ENCODE results near the gene THEM4. TPM values are rescaled to one million over a fixed set of nuclear protein-coding genes. Genes with fewer than 3 reads are reported as not detected.
A peak's percentile ranks its signal among the peaks of the same experiment; 100 is the strongest.
"Not testable (repeated sequence)": the region's sequence is repeated elsewhere in the genome, so short reads cannot be mapped to it uniquely, and the experiment has no call there.

THEM4 gene
- total RNA-seq, 2 experiments from 2014 or later, result 33.5 to 34.0 TPM

DNA sequence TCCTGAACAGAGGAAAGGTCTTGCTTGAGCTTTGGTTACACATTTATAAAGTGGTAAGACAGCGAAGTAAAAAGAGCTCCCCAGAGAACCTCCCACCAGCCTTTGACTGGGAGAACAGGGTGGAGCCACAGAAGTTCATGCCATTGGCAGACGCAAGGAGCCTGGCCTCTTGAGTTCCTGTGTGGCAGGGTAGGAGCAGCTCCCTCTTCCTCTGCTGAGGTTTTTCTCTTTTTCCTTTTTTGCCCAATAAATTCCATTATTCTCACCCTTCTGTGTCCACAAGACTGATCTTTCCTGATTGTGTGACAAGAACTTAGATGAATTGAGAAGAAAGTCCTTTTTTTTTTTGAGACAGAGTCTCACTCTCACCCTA is 4.3 kb downstream of the THEM4 start:
- ChIA-PET CTCF (interaction anchor here (0.7 to 1.9 kb wide), 4 partner anchors 23 to 216 kb away, joined by 3 to 11 read pairs (median 3); no protein-coding TSS in a partner anchor), POLR2A (no interaction called here)
- H3K4me3 Mint-ChIP-seq, result peak overlapping the region; percentile 59
- peaks cover 78% of the 10 kb centered on the region for H3K36me3 Mint-ChIP-seq (ENCODE audit: low read depth)
- H3K4me1 Mint-ChIP-seq, result peaks cover 65% of the 10 kb centered on the region
- H3K9me3 Mint-ChIP-seq, result peaks cover 48% of the 10 kb centered on the region
- H3K27me3 Mint-ChIP-seq, result no peaks in the 10 kb centered on the region
- peak; percentile 68 for DNase-seq
- H3K27ac Mint-ChIP-seq, result peak overlapping the region; percentile 95

DNA sequence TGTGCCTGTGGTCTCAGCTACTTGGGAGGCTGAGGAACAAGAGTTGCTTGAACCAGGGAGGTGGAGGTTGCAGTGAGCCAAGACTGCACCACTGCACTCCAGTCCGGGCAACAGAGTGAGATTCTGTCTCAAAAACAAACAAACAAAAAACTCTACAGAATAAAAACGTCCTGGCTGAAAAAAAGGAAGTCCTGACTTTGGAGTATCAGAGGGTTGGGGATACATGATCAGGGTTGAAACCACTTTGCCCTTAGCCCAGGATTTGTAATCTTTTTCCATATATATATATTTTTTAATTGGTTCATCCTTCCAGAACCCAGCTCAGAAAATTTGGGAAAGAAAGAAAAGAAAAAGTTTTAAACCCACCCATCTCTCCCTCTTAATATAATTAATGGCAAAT is 6.5 kb downstream of the THEM4 start:
- Mint-ChIP-seq H3K4me3 (no peak overlapping the region), H3K4me1 (peaks cover 74% of the 10 kb centered on the region), H3K9me3 (peaks cover 53% of the 10 kb centered on the region), H3K36me3 (ENCODE audit: low read depth) (peaks cover 87% of the 10 kb centered on the region), H3K27ac (no peak overlapping the region), H3K27me3 (no peaks in the 10 kb centered on the region)
- DNase-seq, result no peak
- ChIA-PET POLR2A (no interaction called here), CTCF (interaction anchor here (1.3 kb wide), 1 partner anchor 88 kb away, joined by 3 read pairs; no protein-coding TSS in a partner anchor)

DNA sequence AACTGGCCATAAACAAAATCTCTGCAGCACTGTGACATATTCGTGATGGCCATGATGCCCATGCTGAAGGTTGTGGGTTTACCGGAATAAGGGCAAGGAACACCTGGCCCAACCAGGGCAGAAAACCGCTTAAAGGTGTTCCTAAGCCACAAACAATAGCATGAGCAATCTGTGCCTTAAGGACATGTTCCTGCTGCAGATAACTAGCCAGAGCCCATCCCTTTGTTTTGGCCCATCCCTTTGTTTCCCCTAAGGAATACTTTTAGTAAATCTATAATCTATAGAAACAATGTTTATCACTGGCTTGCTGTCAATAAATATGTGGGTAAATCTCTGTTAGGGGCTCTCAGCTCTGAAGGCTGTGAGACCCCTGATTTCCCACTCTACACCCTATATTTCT is 8.5 kb downstream of the THEM4 start:
- Mint-ChIP-seq H3K9me3 (peaks cover 40% of the 10 kb centered on the region), H3K36me3 (ENCODE audit: low read depth) (peaks cover 82% of the 10 kb centered on the region), H3K4me1 (peaks cover 77% of the 10 kb centered on the region)
- H3K27ac Mint-ChIP-seq, H3K4me3 Mint-ChIP-seq, DNase-seq, POLR2A ChIA-PET, H3K27me3 Mint-ChIP-seq: not testable (repeated sequence)
- CTCF ChIA-PET, result interaction anchor here (0.6 to 1.8 kb wide), 3 partner anchors 10 to 307 kb away, joined by 3 to 5 read pairs (median 3); partner anchors contain the start of gene C2CD4D

DNA sequence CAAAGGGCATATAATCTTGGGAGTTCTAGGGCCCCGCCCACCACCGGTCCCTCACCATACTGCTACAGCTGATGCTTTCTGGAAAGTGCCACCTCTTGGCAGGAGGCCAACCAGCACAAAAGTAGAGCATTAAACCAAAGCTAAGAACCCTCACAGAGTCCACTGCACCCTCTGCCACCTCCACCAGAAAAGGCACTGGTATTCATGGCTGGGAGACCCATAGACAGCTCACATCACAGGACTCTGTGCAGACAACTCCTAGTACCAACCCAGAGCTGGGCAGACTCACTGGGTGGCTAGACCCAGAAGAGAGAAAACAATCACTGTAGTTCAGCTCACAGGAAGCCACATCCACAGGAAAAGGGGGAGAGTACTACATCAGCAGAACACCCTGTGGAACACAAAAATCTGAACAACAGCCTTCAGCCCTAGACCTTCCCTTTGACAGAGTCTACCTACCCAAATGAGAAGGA is 10.8 kb downstream of the THEM4 start:
- H3K4me1 Mint-ChIP-seq, result peaks cover 63% of the 10 kb centered on the region
- no peaks in the 10 kb centered on the region for H3K27me3 Mint-ChIP-seq
- POLR2A ChIA-PET, result no interaction called here
- peaks cover 30% of the 10 kb centered on the region for H3K9me3 Mint-ChIP-seq
- H3K27ac Mint-ChIP-seq, result peak overlapping the region; percentile 88
- peaks cover 80% of the 10 kb centered on the region for H3K36me3 Mint-ChIP-seq (ENCODE audit: low read depth)
- DNase-seq, result peak; percentile 78
- CTCF ChIA-PET, result interaction anchor here (0.6 to 3.2 kb wide), 13 partner anchors 8 to 136 kb away, joined by 3 to 12 read pairs (median 4); partner anchors contain the start of genes THEM4 and THEM5
- peak overlapping the region; percentile 51 for H3K4me3 Mint-ChIP-seq

DNA sequence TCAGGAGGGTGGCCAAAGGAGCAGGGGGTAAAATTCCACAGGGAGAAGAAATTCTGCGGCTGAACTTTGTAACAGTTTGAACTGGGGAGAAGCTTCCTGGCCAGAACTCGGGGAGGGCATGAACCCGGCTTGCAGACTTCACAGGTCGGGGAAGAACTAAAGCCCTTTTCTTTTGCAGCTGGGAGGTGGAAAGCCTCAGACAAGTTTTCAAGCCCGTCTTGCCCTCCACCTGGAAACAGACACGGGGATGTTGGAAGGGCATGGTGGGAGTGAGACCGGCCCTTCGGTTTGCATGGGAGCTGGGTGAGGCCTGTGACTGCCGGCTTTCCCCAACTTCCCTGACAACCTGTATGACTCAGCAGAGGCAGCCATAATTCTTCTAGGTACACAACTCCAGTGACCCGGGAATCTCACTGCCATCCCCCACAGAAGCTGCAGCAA is 11.3 kb downstream of the THEM4 start:
- Mint-ChIP-seq H3K4me3 (peak overlapping the region; percentile 51), H3K27me3 (no peaks in the 10 kb centered on the region), H3K4me1 (peaks cover 64% of the 10 kb centered on the region), H3K27ac (peak overlapping the region; percentile 88), H3K36me3 (ENCODE audit: low read depth) (peaks cover 82% of the 10 kb centered on the region), H3K9me3 (peaks cover 27% of the 10 kb centered on the region)
- DNase-seq, result no peak
- ChIA-PET CTCF (interaction anchor here (0.6 to 3.2 kb wide), 10 partner anchors 9 to 918 kb away, joined by 3 to 12 read pairs (median 4); partner anchors contain the start of gene THEM4), POLR2A (no interaction called here)

DNA sequence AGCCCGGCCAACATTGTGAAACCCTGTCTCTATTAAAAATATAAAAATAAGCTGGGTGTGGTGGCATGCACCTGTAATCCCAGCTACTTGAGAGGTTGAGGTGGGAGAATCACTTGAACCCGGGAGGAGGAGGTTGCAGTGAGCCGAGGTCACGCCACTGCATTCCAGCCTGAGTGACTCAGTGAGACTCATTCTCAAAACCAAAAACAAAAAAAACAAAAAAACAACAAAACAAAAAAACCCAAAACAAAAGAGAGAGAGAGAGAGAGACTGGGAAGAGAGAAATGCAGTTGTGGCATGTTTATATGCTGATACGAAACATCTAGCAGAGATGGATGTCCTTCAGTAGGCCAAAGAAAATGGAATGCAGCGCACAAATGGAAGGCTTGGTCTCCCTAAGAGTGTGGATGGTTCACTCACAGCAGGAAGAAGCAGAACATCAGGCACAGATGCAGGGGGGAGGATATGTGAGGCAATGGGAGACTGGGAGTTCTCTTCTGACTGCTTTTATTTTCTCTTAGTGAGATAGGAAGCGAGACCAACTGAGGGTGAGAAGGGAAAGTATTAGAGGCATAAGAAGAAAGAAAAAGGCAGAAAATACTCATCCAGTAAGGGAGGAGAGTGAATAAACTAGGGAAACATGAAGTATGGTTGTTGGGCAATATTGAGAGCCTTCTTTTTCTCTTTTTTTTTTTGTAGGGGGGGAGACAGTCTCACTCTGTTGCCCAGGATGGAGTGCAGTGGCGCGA is 16.0 kb downstream of the THEM4 start:
- Mint-ChIP-seq H3K4me1 (peaks cover 59% of the 10 kb centered on the region), H3K4me3 (no peak overlapping the region), H3K27ac (no peak overlapping the region), H3K27me3 (no peaks in the 10 kb centered on the region), H3K9me3 (no peaks in the 10 kb centered on the region), H3K36me3 (ENCODE audit: low read depth) (peaks cover 71% of the 10 kb centered on the region)
- no peak for DNase-seq
- ChIA-PET CTCF (interaction anchor here (1.0 to 1.2 kb wide), 2 partner anchors 41 to 108 kb away, joined by 3 read pairs; no protein-coding TSS in a partner anchor), POLR2A (no interaction called here)

DNA sequence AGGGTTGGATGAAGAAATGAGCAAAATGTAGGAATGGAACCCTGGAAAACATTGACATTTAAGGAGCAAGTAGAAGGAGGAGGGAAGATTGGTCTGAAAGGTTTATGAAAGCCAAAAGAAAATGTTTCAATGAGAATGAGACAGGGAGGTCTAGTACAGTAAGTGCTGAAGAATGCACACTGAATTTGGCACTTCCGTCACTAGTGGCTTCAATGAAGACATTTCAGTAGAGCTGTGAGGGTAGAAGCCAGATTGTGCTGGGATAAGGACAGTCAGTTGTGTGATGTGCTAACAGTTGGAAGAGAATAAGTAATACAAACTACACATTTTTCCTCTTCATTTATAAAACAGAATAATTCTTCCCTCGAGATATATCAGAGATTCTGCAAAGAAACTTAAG is 17.1 kb downstream of the THEM4 start:
- H3K27ac Mint-ChIP-seq, result peak overlapping the region; percentile 59

DNA sequence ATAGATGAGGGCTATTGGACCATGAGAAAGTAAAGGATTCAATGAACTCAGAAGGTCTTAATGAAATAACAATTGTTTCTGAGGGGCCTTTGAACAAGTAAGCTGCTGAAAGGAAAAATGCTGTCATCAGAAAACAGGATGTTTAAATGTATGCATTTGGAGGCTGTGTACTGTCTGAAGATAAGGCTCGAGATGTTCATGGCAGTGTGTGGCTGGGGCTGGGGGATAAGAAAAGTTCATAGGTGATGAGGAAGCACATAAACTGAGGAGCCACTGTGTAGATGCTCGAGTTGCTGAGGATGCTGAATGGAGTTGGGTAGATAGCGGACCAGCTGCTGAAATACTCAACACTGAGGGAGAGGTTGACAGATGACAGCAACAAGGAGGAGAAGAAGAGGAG is 17.8 kb downstream of the THEM4 start:
- H3K4me3 Mint-ChIP-seq, result no peak overlapping the region
- no peak for DNase-seq
- H3K4me1 Mint-ChIP-seq, result peaks cover 41% of the 10 kb centered on the region
- peak overlapping the region; percentile 59 for H3K27ac Mint-ChIP-seq
- H3K36me3 Mint-ChIP-seq (ENCODE audit: low read depth), result peaks cover 72% of the 10 kb centered on the region
- no peaks in the 10 kb centered on the region for H3K9me3 Mint-ChIP-seq
- no peaks in the 10 kb centered on the region for H3K27me3 Mint-ChIP-seq
- POLR2A ChIA-PET, result no interaction called here
- CTCF ChIA-PET, result no interaction called here

More for the DNA sequence above, 17.1 kb downstream of the THEM4 start:
- DNase-seq, result no peak
- Mint-ChIP-seq H3K27me3 (no peaks in the 10 kb centered on the region), H3K4me3 (no peak overlapping the region), H3K36me3 (ENCODE audit: low read depth) (peaks cover 72% of the 10 kb centered on the region), H3K4me1 (peaks cover 47% of the 10 kb centered on the region), H3K9me3 (no peaks in the 10 kb centered on the region)
- ChIA-PET CTCF (interaction anchor here (0.6 to 1.2 kb wide), 3 partner anchors 42 to 568 kb away, joined by 3 to 4 read pairs (median 3); no protein-coding TSS in a partner anchor), POLR2A (no interaction called here)

DNA sequence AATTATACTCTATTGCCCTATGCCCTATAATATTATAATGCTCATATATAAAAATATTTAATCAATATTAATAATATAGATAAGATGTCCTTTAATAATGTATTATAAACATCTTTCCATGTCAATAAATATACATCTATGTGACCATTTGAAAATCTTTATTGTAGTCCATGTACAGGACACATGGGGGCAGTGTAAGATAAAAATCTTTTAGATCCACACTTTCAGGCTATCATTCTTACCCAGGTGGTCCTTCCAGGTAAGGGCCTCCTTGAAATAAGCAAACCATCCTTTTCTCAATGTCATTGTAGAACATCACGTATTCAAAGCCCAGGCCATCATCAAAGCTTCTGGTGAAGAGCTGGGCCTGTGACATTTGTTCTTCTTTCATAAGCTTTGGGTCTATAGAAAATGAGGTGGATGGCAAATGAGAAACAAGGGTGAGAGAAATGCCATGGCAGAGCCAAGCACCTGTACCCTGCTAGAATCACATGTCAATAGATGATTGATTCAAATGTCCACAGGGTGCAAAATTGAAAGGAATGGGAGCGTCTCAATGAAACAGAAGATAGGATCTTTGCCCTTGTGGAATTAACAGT is 20.2 kb downstream of the THEM4 start:
- no peak overlapping the region for H3K4me3 Mint-ChIP-seq
- H3K4me1 Mint-ChIP-seq, result peaks cover 31% of the 10 kb centered on the region
- ChIA-PET POLR2A (no interaction called here), CTCF (interaction anchor here (1.3 to 1.8 kb wide), 3 partner anchors 10 to 30 kb away, joined by 3 to 5 read pairs (median 4); no protein-coding TSS in a partner anchor)
- no peaks in the 10 kb centered on the region for H3K9me3 Mint-ChIP-seq
- H3K27me3 Mint-ChIP-seq, result no peaks in the 10 kb centered on the region
- peaks cover 57% of the 10 kb centered on the region for H3K36me3 Mint-ChIP-seq (ENCODE audit: low read depth)
- H3K27ac Mint-ChIP-seq, result peak overlapping the region; percentile 28
- DNase-seq, result peak; percentile 15

DNA sequence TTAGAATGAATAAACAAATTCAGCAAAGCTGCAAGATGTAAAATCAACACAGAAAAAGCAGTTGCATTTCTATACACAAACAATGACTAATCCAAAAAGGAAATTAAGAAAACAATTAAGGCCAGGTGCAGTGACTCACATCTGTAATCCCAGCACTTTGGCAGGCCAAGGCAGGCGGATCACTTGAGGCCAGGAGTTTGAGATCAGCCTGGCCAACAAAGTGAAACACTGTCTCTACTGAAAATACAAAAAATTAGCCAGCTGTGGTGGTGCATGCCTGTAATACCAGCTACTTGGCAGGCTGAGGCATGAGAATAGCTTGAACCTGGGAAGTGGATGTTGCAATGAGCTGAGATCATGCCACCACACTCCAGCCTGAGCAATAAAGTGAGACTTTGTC is 22.3 kb downstream of the THEM4 start:
- no peaks in the 10 kb centered on the region for H3K9me3 Mint-ChIP-seq
- POLR2A ChIA-PET, result no interaction called here
- no peak for DNase-seq
- H3K4me3 Mint-ChIP-seq, result no peak overlapping the region
- CTCF ChIA-PET, result interaction anchor here (1.8 to 2.6 kb wide), 2 partner anchors 11 to 28 kb away, joined by 5 to 12 read pairs; no protein-coding TSS in a partner anchor
- no peaks in the 10 kb centered on the region for H3K27me3 Mint-ChIP-seq
- no peak overlapping the region for H3K27ac Mint-ChIP-seq
- H3K4me1 Mint-ChIP-seq, result peaks cover 19% of the 10 kb centered on the region
- H3K36me3 Mint-ChIP-seq (ENCODE audit: low read depth), result peaks cover 40% of the 10 kb centered on the region

DNA sequence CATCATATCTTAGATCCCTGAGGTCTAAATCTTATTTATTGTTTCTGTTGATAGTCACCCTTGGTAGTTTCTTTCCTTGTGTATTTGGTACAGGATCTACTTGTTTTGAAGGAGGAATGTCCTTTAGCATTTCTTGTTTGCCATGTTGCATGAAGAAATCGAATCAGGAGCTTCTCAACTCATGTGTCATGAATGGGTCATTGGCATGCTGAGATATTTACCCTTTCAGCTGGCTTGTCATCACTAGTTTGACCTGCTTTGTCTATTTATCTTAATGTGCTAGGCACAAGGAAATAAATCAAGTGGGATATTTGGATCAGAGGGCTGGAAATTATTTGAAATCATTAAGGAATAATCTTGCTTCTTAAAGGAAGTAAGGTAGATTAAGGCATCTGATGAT is 23.8 kb downstream of the THEM4 start:
- Mint-ChIP-seq H3K4me1 (peaks cover 5% of the 10 kb centered on the region), H3K4me3 (no peak overlapping the region), H3K9me3 (no peaks in the 10 kb centered on the region), H3K27ac (no peak overlapping the region), H3K27me3 (no peaks in the 10 kb centered on the region), H3K36me3 (ENCODE audit: low read depth) (peaks cover 32% of the 10 kb centered on the region)
- ChIA-PET POLR2A (no interaction called here), CTCF (no interaction called here)
- DNase-seq, result no peak

DNA sequence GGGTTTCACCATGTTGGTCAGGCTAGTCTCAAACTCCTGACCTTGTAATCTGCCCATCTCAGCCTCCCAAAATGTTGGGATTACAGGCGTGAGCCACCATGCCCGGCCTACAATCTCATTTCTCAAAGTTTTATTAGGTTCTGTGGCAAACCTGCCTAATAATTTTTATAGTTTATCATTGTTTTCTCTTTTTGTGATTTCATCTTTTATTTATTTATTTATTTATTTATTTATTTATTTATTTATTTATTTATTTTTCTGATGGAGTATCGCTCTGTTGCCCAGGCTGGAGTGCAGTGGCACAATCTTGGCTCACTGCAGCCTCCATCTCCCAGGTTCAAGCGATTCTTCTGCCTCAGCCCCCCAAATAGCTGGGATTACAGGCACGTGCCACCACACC is 24.4 kb downstream of the THEM4 start:
- DNase-seq, POLR2A ChIA-PET, H3K4me3 Mint-ChIP-seq, CTCF ChIA-PET, H3K4me1 Mint-ChIP-seq, H3K9me3 Mint-ChIP-seq, H3K27ac Mint-ChIP-seq, H3K27me3 Mint-ChIP-seq: not testable (repeated sequence)
- peaks cover 29% of the 10 kb centered on the region for H3K36me3 Mint-ChIP-seq (ENCODE audit: low read depth)

DNA sequence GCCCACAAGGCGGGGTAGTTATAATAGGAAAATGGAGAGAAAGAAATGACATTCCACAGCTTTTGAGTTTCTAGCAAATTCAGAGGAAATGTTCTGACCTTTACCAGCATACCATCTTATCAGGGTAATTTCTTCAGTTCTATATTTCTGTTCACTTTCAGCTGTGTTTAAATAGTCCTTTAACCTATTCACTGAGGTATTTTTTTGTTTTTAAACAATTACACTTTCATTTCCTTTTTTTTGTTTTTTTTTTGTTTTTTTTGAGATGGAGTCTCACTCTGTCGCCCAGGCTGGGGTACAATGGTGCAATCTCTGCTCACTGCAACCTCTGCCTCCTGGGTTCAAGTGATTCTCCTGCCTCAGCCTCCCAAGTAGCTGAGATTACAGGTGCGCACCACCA is 24.9 kb downstream of the THEM4 start:
- CTCF ChIA-PET, H3K4me1 Mint-ChIP-seq, H3K9me3 Mint-ChIP-seq, H3K4me3 Mint-ChIP-seq, POLR2A ChIA-PET, H3K27ac Mint-ChIP-seq, H3K27me3 Mint-ChIP-seq, DNase-seq: not testable (repeated sequence)
- H3K36me3 Mint-ChIP-seq (ENCODE audit: low read depth), result peaks cover 29% of the 10 kb centered on the region

Measured in activated CD4-positive, alpha-beta T cell treated with anti-CD3 and anti-CD28 coated beads, Interleukin-2, amount 10 ng/mL, durations not matched to agents 7 days and 5 days (primary cell).